Naive thymus-derived CD4-positive, alpha-beta T cell (primary cell): ENCODE results near the gene NLGN2. TPM values are rescaled to one million over a fixed set of nuclear protein-coding genes. Genes with fewer than 3 reads are reported as not detected.
A peak's percentile ranks its signal among the peaks of the same experiment; 100 is the strongest.

Source experiments
- ATAC-seq: fragments of 150-1000 bp; cut with Tn5 transposase; 2 replicates; pipeline ENCODE4 v1.10.0; 2021; ENCODE audit warnings: mild to moderate bottlenecking, moderate library complexity
- CTCF ChIA-PET: fragments of 350-600 bp; sonication (Branson Sonifier 250); formaldehyde crosslinking; loops from one replicate; lab custom pipeline; 2021; ENCODE audit warnings: antibody characterized with exemption; lab: Charles Lee
- POLR2A ChIA-PET: fragments of 350-600 bp; sonication (Branson Sonifier 250); formaldehyde crosslinking; loops from one replicate; lab custom pipeline; 2021; ENCODE audit warnings: antibody characterized with exemption, inconsistent platforms; lab: Charles Lee
- DNase-seq, 9 donors: peaks; one replicate each; pipeline versions ENCODE4 v3.0.0 to v3.0.0-alpha.2; 2020 to 2022; ENCODE audit warnings: mixed read lengths in 1 of 9
- H3K27ac ChIP-seq: one replicate; pipeline ENCODE4 v1.7.0; 2013; ENCODE audit warnings: mild to moderate bottlenecking, low read depth, low read length, moderate library complexity
- H3K27me3 ChIP-seq, 2 donors: one replicate each; pipeline ENCODE4 v1.7.0; 2013; ENCODE audit warnings: low read length in 2 of 2, mild to moderate bottlenecking in 2 of 2, moderate library complexity in 2 of 2; ENCODE audit not compliant: control insufficient read depth in 2 of 2, insufficient read depth in 2 of 2
- H3K36me3 ChIP-seq, 3 experiments: 1 replicate in 2 of 3; 2 replicates in 1 of 3; pipeline ENCODE4 v1.7.0; 2013; ENCODE audit warnings: low read length in 3 of 3, mild to moderate bottlenecking in 3 of 3, moderate library complexity in 1 of 3; ENCODE audit not compliant: insufficient read depth in 3 of 3, control insufficient read depth in 2 of 3
- H3K4me1 ChIP-seq, 2 donors: one replicate each; pipeline ENCODE4 v1.7.0; 2013; ENCODE audit warnings: low read length in 2 of 2, mild to moderate bottlenecking in 2 of 2, moderate library complexity in 1 of 2; ENCODE audit not compliant: control insufficient read depth in 2 of 2, insufficient read depth in 2 of 2
- H3K4me3 ChIP-seq: 2 replicates; pipeline ENCODE4 v1.7.0; 2013; ENCODE audit warnings: mild to moderate bottlenecking, low read length
- H3K9me3 ChIP-seq, 3 experiments: 1 replicate in 2 of 3; 2 replicates in 1 of 3; pipeline ENCODE4 v1.7.0; 2013; ENCODE audit warnings: low read length in 3 of 3; ENCODE audit not compliant: control insufficient read depth in 2 of 3
- H3K27ac Mint-ChIP-seq, 9 donors: one replicate each; pipeline ENCODE4 v1.8.0; 2020 to 2022; ENCODE audit warnings: mixed read lengths in 9 of 9, mild to moderate bottlenecking in 8 of 9, moderate library complexity in 5 of 9, inconsistent platforms in 2 of 9
- H3K27me3 Mint-ChIP-seq, 5 donors: one replicate each; pipeline ENCODE4 v1.8.0; 2021 to 2022; ENCODE audit warnings: mixed read lengths in 5 of 5, mild to moderate bottlenecking in 1 of 5
- H3K36me3 Mint-ChIP-seq, 5 donors: one replicate each; pipeline ENCODE4 v1.8.0; 2020 to 2022; ENCODE audit warnings: mixed read lengths in 5 of 5, mild to moderate bottlenecking in 3 of 5, inconsistent platforms in 1 of 5
- H3K4me1 Mint-ChIP-seq, 7 donors: one replicate each; pipeline ENCODE4 v1.8.0; 2020 to 2022; ENCODE audit warnings: mixed read lengths in 7 of 7, mild to moderate bottlenecking in 3 of 7, inconsistent platforms in 1 of 7
- H3K4me3 Mint-ChIP-seq, 10 donors: one replicate each; pipeline ENCODE4 v1.8.0; 2020 to 2022; ENCODE audit warnings: mild to moderate bottlenecking in 10 of 10, mixed read lengths in 10 of 10, moderate library complexity in 6 of 10, inconsistent platforms in 2 of 10
- H3K9me3 Mint-ChIP-seq, 11 donors: one replicate each; pipeline ENCODE4 v1.8.0; 2020 to 2022; ENCODE audit warnings: mixed read lengths in 11 of 11, mild to moderate bottlenecking in 4 of 11, inconsistent platforms in 1 of 11, moderate library complexity in 1 of 11
- intact Hi-C, 2 donors: fragments of 100-400 bp; cut with micrococcal nuclease; formaldehyde crosslinking; loops; one replicate each; pipeline ENCODE4 v1.15.1; 2023
- polyA plus RNA-seq, 2 donors: library from polyadenylated mRNA; unstranded; fragments of 300-500 nt; fragmentation: Illumina TruSeq; gene quantifications; one replicate each; pipeline ENCODE4 v1.2.3, GENCODE V29; 2021
- total RNA-seq, 6 experiments: library from RNA in 5 of 6; stranded (reverse) in 5 of 6; gene quantifications; 1 replicate in 5 of 6; 2 replicates in 1 of 6; pipeline ENCODE4 v1.2.3 and lab custom pipeline; 2021 to 2026

NLGN2 gene
- total and polyA plus RNA-seq, 7 experiments from 2014 or later, result 0.20 to 17.8 (median 8.6) TPM

- Histone ChIP-seq H3K27me3 (no peaks in the 10 kb centered on the region), H3K4me1 (peaks cover 9 to 10% of the 10 kb centered on the region in 2 donors), H3K36me3 (peaks cover 0 to 3% (median 0%) of the 10 kb centered on the region in 3 experiments), H3K9me3 (no peaks in the 10 kb centered on the region), H3K27ac (peak within 1 kb of the TSS; percentile 78), H3K4me3 (peak within 1 kb of the TSS; percentile 95)
- H3K27ac Mint-ChIP-seq, result peak within 1 kb of the TSS; percentile 91 to 100 (median 96)
- peak within 1 kb of the TSS; percentile 87 to 98 (median 96) for H3K4me3 Mint-ChIP-seq
- ChIA-PET CTCF (interaction anchor here (0.6 to 1.1 kb wide), 5 partner anchors 18 to 185 kb away, joined by 3 to 4 read pairs (median 3); no protein-coding TSS in a partner anchor), POLR2A (interaction anchor here (0.8 to 3.7 kb wide), 17 partner anchors 9 to 283 kb away, joined by 3 to 38 read pairs (median 5); partner anchors contain the start of genes ATP1B2, MPDU1, NEURL4 and PLSCR3)
- peaks cover 8 to 25% (median 21%) of the 10 kb centered on the region in 7 donors for H3K4me1 Mint-ChIP-seq
- peak; percentile 79 to 96 (median 91) for DNase-seq
- ATAC-seq, result peak; percentile 93
- intact Hi-C loops, result loop anchor here (1.0 to 5.0 kb wide), 18 partner anchors 10 to 283 kb away; partner anchors contain the start of genes EIF5A (in 2 of the 2), PLSCR3 (in 2 of the 2), POLR2A (in 2 of the 2) and TMEM102 (in 2 of the 2)
- H3K27me3 Mint-ChIP-seq, result peaks cover 0 to 23% (median 0%) of the 10 kb centered on the region in 5 donors
- peaks cover 0 to 1% (median 0%) of the 10 kb centered on the region in 11 donors for H3K9me3 Mint-ChIP-seq
- H3K36me3 Mint-ChIP-seq, result peaks cover 0 to 4% (median 0%) of the 10 kb centered on the region in 5 donors
Measured at GRCh38 chr17:7403977-7404736, 3.5 kb upstream of the NLGN2 start, which contains the start of gene TMEM256. Gene TMEM256 (minus strand): TSS chr17:7404097. CDS start chr17:7404084, 13 bp downstream.

DNA sequence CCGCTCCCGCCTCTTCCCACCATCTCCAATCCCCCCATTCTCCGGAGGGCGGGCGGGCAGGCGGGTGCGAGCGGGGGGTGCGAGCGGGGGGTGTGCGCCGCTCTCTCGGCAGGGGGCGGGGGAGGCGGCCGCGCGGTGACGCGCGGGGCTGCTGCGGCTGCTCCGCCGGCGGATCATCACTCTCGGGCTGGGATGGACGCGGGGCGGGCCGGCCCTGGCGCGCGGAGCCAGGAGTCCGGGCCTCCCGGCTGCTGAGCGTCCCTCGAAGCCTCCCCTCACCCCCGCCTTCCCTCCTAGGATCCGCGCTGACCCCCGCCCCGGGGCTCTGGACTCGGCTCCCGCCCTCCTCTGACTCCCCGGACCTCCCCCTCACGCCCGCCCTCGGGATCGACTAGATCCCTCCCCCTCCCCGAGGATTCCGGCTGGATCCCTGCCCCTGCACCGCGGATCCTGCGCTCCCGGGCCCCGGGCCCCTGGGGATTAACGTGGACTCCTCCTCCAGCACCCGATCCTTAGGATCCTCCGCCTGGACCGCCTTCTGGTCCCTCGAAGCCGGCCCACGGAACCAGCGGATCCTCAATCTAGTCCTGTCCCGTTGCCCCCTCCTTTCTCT is 2.8 kb upstream of the NLGN2 start:
- Mint-ChIP-seq H3K27ac (peak overlapping the region; percentile 91 to 100 (median 96)), H3K27me3 (peaks cover 0 to 28% (median 0%) of the 10 kb centered on the region in 5 donors), H3K9me3 (peaks cover 0 to 1% (median 0%) of the 10 kb centered on the region in 11 donors), H3K4me1 (peaks cover 15 to 28% (median 21%) of the 10 kb centered on the region in 7 donors), H3K4me3 (peak overlapping the region; percentile 87 to 98 (median 96)), H3K36me3 (no peaks in the 10 kb centered on the region)
- H3K4me3 ChIP-seq, result peak overlapping the region; percentile 95
- POLR2A ChIA-PET, result interaction anchor here (0.7 to 3.7 kb wide), 14 partner anchors 9 to 282 kb away, joined by 3 to 38 read pairs (median 6); partner anchors contain the start of genes MPDU1, NEURL4, PLSCR3 and POLR2A
- H3K4me1 ChIP-seq, result peaks cover 9 to 10% of the 10 kb centered on the region in 2 donors
- CTCF ChIA-PET, result interaction anchor here (0.7 to 1.1 kb wide), 3 partner anchors 19 to 185 kb away, joined by 3 read pairs; no protein-coding TSS in a partner anchor
- H3K36me3 ChIP-seq, result peaks cover 0 to 3% (median 0%) of the 10 kb centered on the region in 3 experiments
- DNase-seq (peak in 2 of 9 donors; percentile 22 to 78), ATAC-seq (peak; percentile 61)
- intact Hi-C loops, result loop anchor here (1.0 to 5.0 kb wide), 18 partner anchors 11 to 282 kb away; partner anchors contain the start of genes EIF5A (in 2 of the 2), PLSCR3 (in 2 of the 2), POLR2A (in 2 of the 2) and TMEM102 (in 2 of the 2)
- H3K27me3 ChIP-seq, result no peaks in the 10 kb centered on the region
- H3K9me3 ChIP-seq, result no peaks in the 10 kb centered on the region
- peak overlapping the region; percentile 78 for H3K27ac ChIP-seq

GRCh38 chr17:7405350-7406234 is 2.1 kb upstream of the NLGN2 start:
- Mint-ChIP-seq H3K27ac (peak overlapping the region; percentile 49 to 87 (median 75)), H3K9me3 (peaks cover 0 to 1% (median 0%) of the 10 kb centered on the region in 11 donors), H3K36me3 (no peaks in the 10 kb centered on the region), H3K4me3 (peak overlapping the region; percentile 61 to 97 (median 86)), H3K27me3 (peaks cover 0 to 31% (median 0%) of the 10 kb centered on the region in 5 donors), H3K4me1 (peaks cover 16 to 28% (median 21%) of the 10 kb centered on the region in 7 donors)
- Histone ChIP-seq H3K4me1 (peaks cover 9 to 10% of the 10 kb centered on the region in 2 donors), H3K36me3 (peaks cover 0 to 3% (median 0%) of the 10 kb centered on the region in 3 experiments), H3K9me3 (no peaks in the 10 kb centered on the region), H3K27me3 (no peaks in the 10 kb centered on the region), H3K4me3 (peak overlapping the region; percentile 95), H3K27ac (peak overlapping the region; percentile 78)
- ChIA-PET POLR2A (interaction anchor here (0.7 to 3.7 kb wide), 4 partner anchors 11 to 178 kb away, joined by 3 to 38 read pairs (median 6); partner anchors contain the start of genes MPDU1 and PLSCR3), CTCF (interaction anchor here (0.6 kb wide), 1 partner anchor 337 kb away, joined by 4 read pairs; no protein-coding TSS in a partner anchor)
- no peak for ATAC-seq
- peak in 1 of 9 donors; percentile 30 for DNase-seq
- intact Hi-C loops, result loop anchor here (2.0 kb wide), 2 partner anchors 91 to 281 kb away; partner anchors contain the start of genes GPS2 (in 1 of the 2) and TP53 (in 1 of the 2)

- peak overlapping the region; percentile 58 to 96 (median 78) for H3K4me3 Mint-ChIP-seq
- H3K27ac ChIP-seq, result no peak overlapping the region
- peaks cover 0 to 1% (median 0%) of the 10 kb centered on the region in 11 donors for H3K9me3 Mint-ChIP-seq
- DNase-seq (no peak), ATAC-seq (no peak)
- H3K27ac Mint-ChIP-seq, result peak overlapping the region in 7 of 9 donors; percentile 49 to 87 (median 66)
- ChIA-PET POLR2A (interaction anchor here (1.1 to 1.4 kb wide), 4 partner anchors 12 to 71 kb away, joined by 3 to 4 read pairs (median 4); partner anchors contain the start of gene PLSCR3), CTCF (interaction anchor here (0.6 kb wide), 1 partner anchor 336 kb away, joined by 4 read pairs; no protein-coding TSS in a partner anchor)
- no peaks in the 10 kb centered on the region for H3K9me3 ChIP-seq
- H3K27me3 ChIP-seq, result no peaks in the 10 kb centered on the region
- peaks cover 0 to 3% (median 0%) of the 10 kb centered on the region in 3 experiments for H3K36me3 ChIP-seq
- H3K36me3 Mint-ChIP-seq, result no peaks in the 10 kb centered on the region
- H3K4me1 Mint-ChIP-seq, result peaks cover 16 to 28% (median 21%) of the 10 kb centered on the region in 7 donors
- intact Hi-C loops, result no loop called here
- H3K4me3 ChIP-seq, result no peak overlapping the region
- peaks cover 9 to 10% of the 10 kb centered on the region in 2 donors for H3K4me1 ChIP-seq
- peaks cover 0 to 31% (median 0%) of the 10 kb centered on the region in 5 donors for H3K27me3 Mint-ChIP-seq
Measured at GRCh38 chr17:7406235-7406825, 1.3 kb upstream of the NLGN2 start.

DNA sequence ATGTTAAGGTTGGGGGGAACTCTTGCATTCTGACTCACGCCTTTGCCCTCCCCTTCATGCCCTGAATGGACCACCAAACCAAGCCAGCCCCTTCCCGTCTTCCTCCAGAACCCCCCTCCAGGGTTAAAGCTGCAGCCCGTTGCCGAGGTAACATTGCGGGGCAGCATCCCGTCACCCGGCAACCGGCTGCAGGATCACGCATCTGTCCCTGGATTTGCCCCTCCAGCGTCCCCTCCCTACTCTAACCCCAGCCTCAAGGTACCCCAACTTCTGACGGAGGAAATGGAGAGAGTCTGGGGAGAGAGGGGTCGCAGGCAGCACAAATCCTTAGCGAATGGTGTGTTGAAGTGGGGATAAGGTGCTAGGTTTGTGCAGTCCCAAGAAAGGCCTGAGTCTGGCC is 563 bp upstream of the NLGN2 start:
- intact Hi-C loops, result no loop called here
- POLR2A ChIA-PET, result interaction anchor here (1.1 to 2.4 kb wide), 5 partner anchors 13 to 70 kb away, joined by 3 to 14 read pairs (median 4); partner anchors contain the start of genes PLSCR3 and TMEM102
- no peaks in the 10 kb centered on the region for H3K36me3 Mint-ChIP-seq
- H3K9me3 Mint-ChIP-seq, result peaks cover 0 to 1% (median 0%) of the 10 kb centered on the region in 11 donors
- DNase-seq (no peak), ATAC-seq (no peak)
- H3K4me1 Mint-ChIP-seq, result peaks cover 16 to 23% (median 19%) of the 10 kb centered on the region in 7 donors
- H3K4me1 ChIP-seq, result peaks cover 9 to 10% of the 10 kb centered on the region in 2 donors
- CTCF ChIA-PET, result interaction anchor here (1.1 kb wide), 1 partner anchor 24 kb away, joined by 4 read pairs; no protein-coding TSS in a partner anchor
- H3K27ac Mint-ChIP-seq, result peak overlapping the region in 2 of 9 donors; percentile 38 to 70
- peaks cover 0 to 31% (median 0%) of the 10 kb centered on the region in 5 donors for H3K27me3 Mint-ChIP-seq
- H3K27ac ChIP-seq, result no peak overlapping the region
- H3K4me3 Mint-ChIP-seq, result peak overlapping the region in 5 of 10 donors; percentile 12 to 87 (median 64)
- H3K9me3 ChIP-seq, result no peaks in the 10 kb centered on the region
- H3K27me3 ChIP-seq, result no peaks in the 10 kb centered on the region
- H3K36me3 ChIP-seq, result peaks cover 0 to 3% (median 0%) of the 10 kb centered on the region in 3 experiments
- H3K4me3 ChIP-seq, result no peak overlapping the region
